ENCODE results near the gene LHFPL3.

DNA sequence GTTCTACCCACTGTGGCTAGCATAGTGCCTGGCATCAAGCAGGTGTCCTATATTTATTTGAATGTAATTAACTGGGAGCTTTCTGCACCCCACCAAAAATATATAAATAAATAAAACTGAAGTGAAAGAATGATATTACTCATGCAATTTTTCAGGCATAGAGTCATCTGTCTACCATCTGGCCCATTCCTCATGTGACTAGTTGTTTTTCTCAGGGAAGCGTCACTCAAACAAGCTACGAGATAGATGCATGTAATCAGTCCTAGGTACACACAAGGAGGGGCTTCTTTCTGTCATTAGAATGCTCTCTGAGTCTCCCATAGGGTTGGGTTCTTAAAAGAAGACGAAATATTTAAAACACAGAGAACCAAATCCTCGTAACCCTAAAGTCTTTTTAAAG is 430.1 kb downstream of the LHFPL3 start:
- TF ChIP-seq, protein P1, sequence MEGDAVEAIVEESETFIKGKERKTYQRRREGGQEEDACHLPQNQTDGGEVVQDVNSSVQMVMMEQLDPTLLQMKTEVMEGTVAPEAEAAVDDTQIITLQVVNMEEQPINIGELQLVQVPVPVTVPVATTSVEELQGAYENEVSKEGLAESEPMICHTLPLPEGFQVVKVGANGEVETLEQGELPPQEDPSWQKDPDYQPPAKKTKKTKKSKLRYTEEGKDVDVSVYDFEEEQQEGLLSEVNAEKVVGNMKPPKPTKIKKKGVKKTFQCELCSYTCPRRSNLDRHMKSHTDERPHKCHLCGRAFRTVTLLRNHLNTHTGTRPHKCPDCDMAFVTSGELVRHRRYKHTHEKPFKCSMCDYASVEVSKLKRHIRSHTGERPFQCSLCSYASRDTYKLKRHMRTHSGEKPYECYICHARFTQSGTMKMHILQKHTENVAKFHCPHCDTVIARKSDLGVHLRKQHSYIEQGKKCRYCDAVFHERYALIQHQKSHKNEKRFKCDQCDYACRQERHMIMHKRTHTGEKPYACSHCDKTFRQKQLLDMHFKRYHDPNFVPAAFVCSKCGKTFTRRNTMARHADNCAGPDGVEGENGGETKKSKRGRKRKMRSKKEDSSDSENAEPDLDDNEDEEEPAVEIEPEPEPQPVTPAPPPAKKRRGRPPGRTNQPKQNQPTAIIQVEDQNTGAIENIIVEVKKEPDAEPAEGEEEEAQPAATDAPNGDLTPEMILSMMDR (IDR thresholded peaks at IDR 0.05; ENCODE audit: poor library complexity, severe bottlenecking): no peak
- TF ChIP-seq SMC3 (conservative IDR thresholded peaks at IDR 0.05; ENCODE audit: poor library complexity): no peak
